Fibroblast of villous mesenchyme (primary cell): Measurements from ENCODE around the gene DCBLD1. TPM values are rescaled to one million over a fixed set of nuclear protein-coding genes. Genes with fewer than 3 reads are reported as not detected.

Experiments used
- DNase-seq: peaks from one replicate; pipeline ENCODE4 v3.0.0-alpha.2; 2010; ENCODE audit warnings: low read depth
- H3K4me3 ChIP-seq: 2 replicates; pipeline ENCODE4 v1.5.1; 2011; ENCODE audit warnings: low read depth, mild to moderate bottlenecking, low read length
- CTCF ChIP-seq: IDR thresholded peaks from 2 replicates; pipeline ENCODE4 v1.5.1; 2012; ENCODE audit warnings: low read depth, mild to moderate bottlenecking, low read length; ENCODE audit not compliant: insufficient read depth
- total RNA-seq: library from RNA; depleted of rRNA; stranded (reverse); fragments of >200 nt; gene quantifications from 2 replicates; pipeline ENCODE4 v1.2.3, GENCODE V29; 2012

DCBLD1 gene
- total RNA-seq, 1 donor = 69.1 TPM

GRCh38 chr6:117491916-117492315, 9.4 kb downstream of the DCBLD1 start:
- TF ChIP-seq CTCF = no peak
- no peak for DNase-seq
- H3K4me3 ChIP-seq = no peak overlapping the region

- DNase-seq = no peak
- no peak overlapping the region for H3K4me3 ChIP-seq
Measured at GRCh38 chr6:117493470-117493869, 11.0 kb downstream of the DCBLD1 start.

DNA sequence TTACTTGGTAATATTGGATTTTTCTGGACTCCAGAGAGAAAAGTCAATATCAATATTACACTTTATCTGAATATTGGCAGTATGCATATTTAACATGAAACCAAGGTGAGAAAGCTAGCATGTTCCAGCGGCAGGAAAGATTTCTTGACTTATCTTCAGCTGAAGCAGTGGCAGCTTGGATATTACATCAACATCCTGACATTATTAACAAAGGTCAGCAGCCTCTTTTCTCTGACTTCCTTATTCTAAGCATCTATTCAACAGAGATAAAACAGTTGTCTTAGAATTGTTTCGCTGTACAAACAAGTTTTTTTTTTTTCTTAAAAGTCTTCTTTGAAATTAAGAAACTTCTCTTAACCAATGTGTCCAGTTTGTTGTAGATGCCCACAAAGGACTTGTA, 11.8 kb downstream of the DCBLD1 start:
- TF ChIP-seq CTCF = no peak
- peak; percentile 56 for DNase-seq
- peak overlapping the region; percentile 19 for H3K4me3 ChIP-seq

More at GRCh38 chr6:117493470-117493869, 11.0 kb downstream of the DCBLD1 start:
- no peak for TF ChIP-seq CTCF

GRCh38 chr6:117494694-117495318, 12.3 kb downstream of the DCBLD1 start:
- no peak overlapping the region for H3K4me3 ChIP-seq
- no peak for TF ChIP-seq CTCF
- peak; percentile 42 for DNase-seq

- DNase-seq = no peak
- TF ChIP-seq CTCF = no peak
- no peak overlapping the region for H3K4me3 ChIP-seq
Measured at GRCh38 chr6:117495425-117495824, 13.0 kb downstream of the DCBLD1 start.

GRCh38 chr6:117495869-117496268, 13.4 kb downstream of the DCBLD1 start:
- peak; percentile 45 for DNase-seq
- H3K4me3 ChIP-seq = no peak overlapping the region
- no peak for TF ChIP-seq CTCF
